ENCODE results near the gene LEPROT. TPM values are rescaled to one million over a fixed set of nuclear protein-coding genes. Genes with fewer than 3 reads are reported as not detected.

LEPROT gene
- polyA plus RNA-seq, 1 donor from 2014 or later, result 39.2 TPM

DNA sequence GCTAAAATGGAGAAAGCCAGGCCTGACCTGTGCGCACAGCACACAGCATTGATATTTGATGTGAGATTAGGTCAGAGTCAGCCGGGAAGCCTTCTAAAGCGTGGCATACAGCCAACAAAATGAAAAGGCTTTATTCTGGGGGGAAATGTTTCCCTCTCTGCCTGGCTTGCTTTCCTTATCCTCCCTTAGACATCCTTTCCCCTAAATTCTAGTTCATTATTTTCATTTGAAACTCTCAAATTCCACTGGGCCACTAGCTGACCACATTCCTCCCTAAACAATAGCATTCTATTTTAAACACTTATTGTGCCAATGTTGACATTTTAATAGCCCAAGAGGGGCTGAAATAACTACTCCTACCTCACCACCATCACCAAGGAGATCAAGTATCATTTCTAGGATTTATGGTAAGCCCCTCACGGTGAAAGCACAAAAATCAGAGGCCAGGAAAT lies 49.4 kb downstream of the LEPROT start:
- Histone ChIP-seq H3K36me3 (ENCODE audit: insufficient read depth, low read length) (no peaks in the 10 kb centered on the region), H3K27me3 (ENCODE audit: insufficient read depth, low read depth, low read length) (no peaks in the 10 kb centered on the region), H3K79me2 (replicated peaks; ENCODE audit: insufficient read depth, low read length) (no peaks in the 10 kb centered on the region), H3K9ac (ENCODE audit: low read length) (no peak overlapping the region), H3K4me2 (ENCODE audit: low read length) (no peak overlapping the region), H3F3A (ENCODE audit: insufficient read depth, low read length, poor library complexity, severe bottlenecking) (no peaks in the 10 kb centered on the region), H4K20me1 (ENCODE audit: insufficient read depth) (no peaks in the 10 kb centered on the region), H2AFZ (ENCODE audit: low read depth, low read length) (no peak overlapping the region), H3K9me2 (ENCODE audit: insufficient read depth, low read length) (no peaks in the 10 kb centered on the region), H3K9me3 (ENCODE audit: low read length) (no peaks in the 10 kb centered on the region), H3K4me3 (ENCODE audit: low read length) (no peak overlapping the region), H3K27ac (ENCODE audit: low read length) (no peak overlapping the region)
- TF ChIP-seq SMC3 (conservative IDR thresholded peaks at IDR 0.05; ENCODE audit: poor library complexity) (no peak), EP300 (conservative IDR thresholded peaks at IDR 0.05; ENCODE audit: poor library complexity, severe bottlenecking) (no peak), TAF1 (IDR thresholded peaks at IDR 0.05; ENCODE audit: low read depth) (no peak), MXI1 (conservative IDR thresholded peaks at IDR 0.05; ENCODE audit: poor library complexity, severe bottlenecking) (no peak), POLR2AphosphoS5 (IDR thresholded peaks at IDR 0.05) (no peak), RAD21 (conservative IDR thresholded peaks at IDR 0.05) (no peak), EZH2 (IDR thresholded peaks at IDR 0.05; ENCODE audit: borderline replicate concordance, insufficient read depth, low read length, poor library complexity, severe bottlenecking) (no peak)
- TF ChIP-seq, protein P1, sequence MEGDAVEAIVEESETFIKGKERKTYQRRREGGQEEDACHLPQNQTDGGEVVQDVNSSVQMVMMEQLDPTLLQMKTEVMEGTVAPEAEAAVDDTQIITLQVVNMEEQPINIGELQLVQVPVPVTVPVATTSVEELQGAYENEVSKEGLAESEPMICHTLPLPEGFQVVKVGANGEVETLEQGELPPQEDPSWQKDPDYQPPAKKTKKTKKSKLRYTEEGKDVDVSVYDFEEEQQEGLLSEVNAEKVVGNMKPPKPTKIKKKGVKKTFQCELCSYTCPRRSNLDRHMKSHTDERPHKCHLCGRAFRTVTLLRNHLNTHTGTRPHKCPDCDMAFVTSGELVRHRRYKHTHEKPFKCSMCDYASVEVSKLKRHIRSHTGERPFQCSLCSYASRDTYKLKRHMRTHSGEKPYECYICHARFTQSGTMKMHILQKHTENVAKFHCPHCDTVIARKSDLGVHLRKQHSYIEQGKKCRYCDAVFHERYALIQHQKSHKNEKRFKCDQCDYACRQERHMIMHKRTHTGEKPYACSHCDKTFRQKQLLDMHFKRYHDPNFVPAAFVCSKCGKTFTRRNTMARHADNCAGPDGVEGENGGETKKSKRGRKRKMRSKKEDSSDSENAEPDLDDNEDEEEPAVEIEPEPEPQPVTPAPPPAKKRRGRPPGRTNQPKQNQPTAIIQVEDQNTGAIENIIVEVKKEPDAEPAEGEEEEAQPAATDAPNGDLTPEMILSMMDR (IDR thresholded peaks at IDR 0.05; ENCODE audit: poor library complexity, severe bottlenecking), result no peak
- TF ChIP-seq, protein P2, sequence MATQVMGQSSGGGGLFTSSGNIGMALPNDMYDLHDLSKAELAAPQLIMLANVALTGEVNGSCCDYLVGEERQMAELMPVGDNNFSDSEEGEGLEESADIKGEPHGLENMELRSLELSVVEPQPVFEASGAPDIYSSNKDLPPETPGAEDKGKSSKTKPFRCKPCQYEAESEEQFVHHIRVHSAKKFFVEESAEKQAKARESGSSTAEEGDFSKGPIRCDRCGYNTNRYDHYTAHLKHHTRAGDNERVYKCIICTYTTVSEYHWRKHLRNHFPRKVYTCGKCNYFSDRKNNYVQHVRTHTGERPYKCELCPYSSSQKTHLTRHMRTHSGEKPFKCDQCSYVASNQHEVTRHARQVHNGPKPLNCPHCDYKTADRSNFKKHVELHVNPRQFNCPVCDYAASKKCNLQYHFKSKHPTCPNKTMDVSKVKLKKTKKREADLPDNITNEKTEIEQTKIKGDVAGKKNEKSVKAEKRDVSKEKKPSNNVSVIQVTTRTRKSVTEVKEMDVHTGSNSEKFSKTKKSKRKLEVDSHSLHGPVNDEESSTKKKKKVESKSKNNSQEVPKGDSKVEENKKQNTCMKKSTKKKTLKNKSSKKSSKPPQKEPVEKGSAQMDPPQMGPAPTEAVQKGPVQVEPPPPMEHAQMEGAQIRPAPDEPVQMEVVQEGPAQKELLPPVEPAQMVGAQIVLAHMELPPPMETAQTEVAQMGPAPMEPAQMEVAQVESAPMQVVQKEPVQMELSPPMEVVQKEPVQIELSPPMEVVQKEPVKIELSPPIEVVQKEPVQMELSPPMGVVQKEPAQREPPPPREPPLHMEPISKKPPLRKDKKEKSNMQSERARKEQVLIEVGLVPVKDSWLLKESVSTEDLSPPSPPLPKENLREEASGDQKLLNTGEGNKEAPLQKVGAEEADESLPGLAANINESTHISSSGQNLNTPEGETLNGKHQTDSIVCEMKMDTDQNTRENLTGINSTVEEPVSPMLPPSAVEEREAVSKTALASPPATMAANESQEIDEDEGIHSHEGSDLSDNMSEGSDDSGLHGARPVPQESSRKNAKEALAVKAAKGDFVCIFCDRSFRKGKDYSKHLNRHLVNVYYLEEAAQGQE (IDR thresholded peaks at IDR 0.05; ENCODE audit: borderline replicate concordance), result no peak

DNA sequence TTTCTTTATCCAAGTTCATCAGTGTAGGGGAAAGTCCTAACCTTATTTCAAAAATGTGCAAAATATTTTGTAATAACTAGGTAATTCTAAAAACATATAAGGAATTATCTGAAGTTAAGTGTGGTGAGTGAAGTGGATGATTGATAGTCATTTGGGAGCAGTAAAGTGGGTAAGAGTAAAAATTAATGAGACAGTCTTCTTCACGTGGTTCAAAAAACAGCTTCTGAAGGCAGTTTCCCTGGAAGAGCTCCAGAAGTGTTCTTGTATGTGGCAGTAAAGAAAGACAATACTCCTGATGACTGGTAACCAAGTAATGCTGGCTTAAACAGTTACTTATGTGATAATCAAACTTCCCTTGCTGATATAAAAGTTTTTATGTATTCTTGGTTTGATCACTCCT lies 50.3 kb downstream of the LEPROT start:
- H2AFZ ChIP-seq (ENCODE audit: low read depth, low read length), result no peak overlapping the region
- no peaks in the 10 kb centered on the region for H3F3A ChIP-seq (ENCODE audit: insufficient read depth, low read length, poor library complexity, severe bottlenecking)
- TF ChIP-seq POLR2AphosphoS5 (IDR thresholded peaks at IDR 0.05), result no peak
- no peak for TF ChIP-seq RAD21 (conservative IDR thresholded peaks at IDR 0.05)
- TF ChIP-seq, protein P1 (IDR thresholded peaks at IDR 0.05; ENCODE audit: poor library complexity, severe bottlenecking), result no peak
- TF ChIP-seq MXI1 (conservative IDR thresholded peaks at IDR 0.05; ENCODE audit: poor library complexity, severe bottlenecking), result no peak
- no peak for TF ChIP-seq EZH2 (IDR thresholded peaks at IDR 0.05; ENCODE audit: borderline replicate concordance, insufficient read depth, low read length, poor library complexity, severe bottlenecking)
- TF ChIP-seq, protein P2 (IDR thresholded peaks at IDR 0.05; ENCODE audit: borderline replicate concordance), result no peak
- TF ChIP-seq TAF1 (IDR thresholded peaks at IDR 0.05; ENCODE audit: low read depth), result no peak
- no peak for TF ChIP-seq SMC3 (conservative IDR thresholded peaks at IDR 0.05; ENCODE audit: poor library complexity)
- TF ChIP-seq EP300 (conservative IDR thresholded peaks at IDR 0.05; ENCODE audit: poor library complexity, severe bottlenecking), result no peak
- H3K4me2 ChIP-seq (ENCODE audit: low read length), result no peak overlapping the region
- H3K9me3 ChIP-seq (ENCODE audit: low read length), result no peaks in the 10 kb centered on the region
- H4K20me1 ChIP-seq (ENCODE audit: insufficient read depth), result no peaks in the 10 kb centered on the region
- H3K9me2 ChIP-seq (ENCODE audit: insufficient read depth, low read length), result no peaks in the 10 kb centered on the region
- H3K4me3 ChIP-seq (ENCODE audit: low read length), result no peak overlapping the region
- no peak overlapping the region for H3K27ac ChIP-seq (ENCODE audit: low read length)
- H3K36me3 ChIP-seq (ENCODE audit: insufficient read depth, low read length), result no peaks in the 10 kb centered on the region
- H3K9ac ChIP-seq (ENCODE audit: low read length), result no peak overlapping the region
- H3K27me3 ChIP-seq (ENCODE audit: insufficient read depth, low read depth, low read length), result no peaks in the 10 kb centered on the region
- H3K79me2 ChIP-seq (replicated peaks; ENCODE audit: insufficient read depth, low read length), result no peaks in the 10 kb centered on the region

Data from neural cell (in vitro differentiated cells).